Glutamatergic neuron (in vitro differentiated cells): Measurements from ENCODE around the gene NHERF1. TPM values are rescaled to one million over a fixed set of nuclear protein-coding genes. Genes with fewer than 3 reads are reported as not detected.

ENCODE experiments used
- DNase-seq: peaks from one replicate; pipeline ENCODE4 v3.0.0; 2022
- H3K27ac Mint-ChIP-seq: one replicate; pipeline ENCODE4 v1.8.0; 2020; ENCODE audit warnings: mild to moderate bottlenecking, mixed read lengths, inconsistent platforms; ENCODE audit not compliant: unreplicated experiment
- H3K27me3 Mint-ChIP-seq: one replicate; pipeline ENCODE4 v1.8.0; 2020; ENCODE audit warnings: mild to moderate bottlenecking, moderate library complexity, mixed read lengths, inconsistent platforms; ENCODE audit not compliant: unreplicated experiment
- H3K36me3 Mint-ChIP-seq: one replicate; pipeline ENCODE4 v1.8.0; 2020; ENCODE audit warnings: mild to moderate bottlenecking, mixed read lengths, inconsistent platforms; ENCODE audit not compliant: unreplicated experiment
- H3K4me1 Mint-ChIP-seq: one replicate; pipeline ENCODE4 v1.8.0; 2020; ENCODE audit warnings: mild to moderate bottlenecking, low read depth, mixed read lengths, inconsistent platforms; ENCODE audit not compliant: unreplicated experiment
- H3K4me3 Mint-ChIP-seq: one replicate; pipeline ENCODE4 v1.8.0; 2020; ENCODE audit warnings: mild to moderate bottlenecking, mixed read lengths, inconsistent platforms; ENCODE audit not compliant: unreplicated experiment
- H3K9me3 Mint-ChIP-seq: one replicate; pipeline ENCODE4 v1.8.0; 2020; ENCODE audit warnings: mild to moderate bottlenecking, moderate library complexity, mixed read lengths, inconsistent platforms; ENCODE audit not compliant: unreplicated experiment
- CTCF ChIP-seq: fragments of 200-600 bp; sonication (generic); IDR thresholded peaks from one replicate; pipeline ENCODE4 v1.5.0; 2021; ENCODE audit not compliant: partially characterized antibody, unreplicated experiment
- total RNA-seq: library from RNA; stranded (reverse); fragmentation: NEBNext Ultra II Directional; extraction: Animal tissue kit (Norgen Biotek cat#: 25700); gene quantifications from one replicate; pipeline ENCODE4 v1.2.1, GENCODE V29; 2021; ENCODE audit not compliant: unreplicated experiment

NHERF1 gene
- total RNA-seq, 1 donor from 2014 or later: 26.9 TPM

DNA sequence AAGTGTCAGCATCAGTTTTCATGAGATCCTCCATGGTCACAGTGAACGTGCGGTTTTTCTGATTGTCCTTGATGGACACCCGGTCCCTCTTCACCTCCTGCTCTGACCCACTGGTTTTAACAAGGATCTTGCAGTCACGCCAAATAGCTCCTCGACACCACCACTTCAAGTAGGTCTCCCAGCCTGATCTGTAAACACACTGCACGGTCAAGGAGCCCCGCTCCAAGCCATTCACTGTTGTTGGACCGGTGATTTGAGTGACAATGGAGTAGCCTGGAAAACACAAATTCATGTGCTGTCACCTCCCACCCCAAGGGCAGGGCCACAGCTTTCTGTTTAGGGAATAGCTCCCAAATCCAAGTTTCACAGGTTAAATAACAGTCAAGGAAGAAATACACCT, 43.9 kb upstream of the NHERF1 start:
- Mint-ChIP-seq H3K27me3 (peaks cover 5% of the 10 kb centered on the region), H3K9me3 (peaks cover 4% of the 10 kb centered on the region), H3K36me3 (no peaks in the 10 kb centered on the region), H3K4me1 (no peaks in the 10 kb centered on the region), H3K27ac (no peak overlapping the region), H3K4me3 (no peak overlapping the region)
- no peak for DNase-seq
- no peak for TF ChIP-seq CTCF

DNA sequence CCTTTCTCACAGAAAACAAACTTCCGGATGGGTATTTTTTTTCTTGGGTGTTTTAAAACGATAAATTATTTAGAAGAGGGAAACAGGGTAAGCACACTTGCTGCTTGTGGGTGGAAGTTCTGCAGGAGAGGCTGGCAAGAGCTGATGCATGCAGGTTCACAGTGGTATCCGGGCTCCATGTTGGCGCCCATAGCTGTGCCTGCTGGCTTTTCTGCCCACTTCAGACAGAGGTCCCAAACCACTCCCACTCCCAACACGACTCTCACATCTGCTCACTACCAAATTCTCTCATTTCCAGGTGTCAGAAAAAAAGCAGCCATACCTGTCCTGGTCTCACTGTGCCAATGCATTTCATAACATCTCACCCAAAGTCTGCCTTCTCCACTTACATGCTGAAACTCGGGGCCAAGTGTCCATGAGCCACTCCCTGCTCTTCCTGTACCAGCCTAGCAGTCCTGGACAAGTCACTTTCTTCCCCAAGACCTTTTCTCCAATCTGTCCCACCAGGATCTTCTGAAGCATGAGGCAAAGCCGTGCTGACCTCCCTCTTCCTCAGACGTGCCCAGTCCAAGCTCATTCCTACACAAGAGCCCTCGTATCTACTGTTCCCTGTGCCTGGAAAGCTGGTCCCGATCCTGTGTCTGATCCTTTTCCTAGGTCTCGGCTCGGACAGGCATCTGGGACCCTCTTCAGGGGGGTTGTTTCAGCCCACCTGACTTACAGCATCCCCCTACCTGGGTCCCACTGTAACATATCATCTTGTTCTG, 37.2 kb upstream of the NHERF1 start:
- H3K36me3 Mint-ChIP-seq: no peaks in the 10 kb centered on the region
- no peak for DNase-seq
- no peak for TF ChIP-seq CTCF
- H3K9me3 Mint-ChIP-seq: peaks cover 3% of the 10 kb centered on the region
- H3K4me1 Mint-ChIP-seq: no peaks in the 10 kb centered on the region
- H3K27ac Mint-ChIP-seq: no peak overlapping the region
- H3K4me3 Mint-ChIP-seq: no peak overlapping the region
- peaks cover 2% of the 10 kb centered on the region for H3K27me3 Mint-ChIP-seq

DNA sequence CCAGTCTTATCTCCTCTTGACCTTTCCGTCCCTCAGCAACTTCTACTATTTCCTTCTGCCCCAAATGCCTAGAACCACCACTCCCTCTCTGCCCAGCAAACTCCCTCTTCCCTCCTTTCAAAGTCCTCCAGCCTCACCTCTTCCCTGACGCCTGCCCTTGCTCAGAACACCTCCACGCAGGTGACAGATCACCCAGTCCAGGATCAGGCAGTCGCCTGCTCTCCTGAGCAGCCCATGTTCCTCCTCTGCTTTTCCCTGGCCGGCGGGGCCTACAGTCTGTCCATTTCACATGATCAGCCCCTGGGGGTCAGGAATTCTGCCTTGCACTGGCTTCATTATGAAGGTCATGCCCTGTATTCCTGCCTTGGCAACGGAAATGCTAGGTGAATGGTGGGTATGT, 36.1 kb upstream of the NHERF1 start:
- no peak for TF ChIP-seq CTCF
- H3K36me3 Mint-ChIP-seq: no peaks in the 10 kb centered on the region
- DNase-seq: no peak

DNA sequence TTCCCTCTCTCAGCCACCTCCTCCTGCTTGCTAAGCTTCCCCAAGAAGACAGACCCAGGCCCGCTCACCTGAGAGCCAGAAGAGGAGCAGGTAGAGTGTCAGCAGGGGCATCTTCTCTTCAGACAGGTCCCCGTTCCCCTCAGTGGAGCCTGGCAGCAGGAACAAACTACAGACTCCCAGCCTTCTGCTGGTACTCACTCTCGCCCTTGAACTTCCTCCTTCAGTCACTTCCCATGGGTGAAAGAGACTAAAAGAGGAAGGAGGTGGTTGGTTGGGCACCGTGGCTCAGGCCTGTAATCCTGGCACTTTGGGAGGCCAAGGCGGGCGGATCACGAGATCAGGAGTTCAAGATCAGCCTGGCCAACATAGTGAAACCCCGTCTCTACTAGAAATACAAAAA, 35.7 kb upstream of the NHERF1 start, which contains the start of gene CD300LF:
Gene CD300LF (minus strand): TSS at position 168 of the 400 bp plus-strand sequence. CDS start 57 bp downstream, at position 111.
- DNase-seq: no peak
- TF ChIP-seq CTCF: no peak
- H3K27ac Mint-ChIP-seq: no peak within 1 kb of the TSS
- H3K4me1 Mint-ChIP-seq: no peaks in the 10 kb centered on the region
- H3K9me3 Mint-ChIP-seq: peaks cover 2% of the 10 kb centered on the region
- no peaks in the 10 kb centered on the region for H3K36me3 Mint-ChIP-seq
- no peaks in the 10 kb centered on the region for H3K27me3 Mint-ChIP-seq
- no peak within 1 kb of the TSS for H3K4me3 Mint-ChIP-seq

More for the DNA sequence above, 36.1 kb upstream of the NHERF1 start:
- Mint-ChIP-seq H3K9me3 (peaks cover 2% of the 10 kb centered on the region), H3K27me3 (no peaks in the 10 kb centered on the region), H3K4me3 (no peak overlapping the region), H3K4me1 (no peaks in the 10 kb centered on the region), H3K27ac (no peak overlapping the region)

DNA sequence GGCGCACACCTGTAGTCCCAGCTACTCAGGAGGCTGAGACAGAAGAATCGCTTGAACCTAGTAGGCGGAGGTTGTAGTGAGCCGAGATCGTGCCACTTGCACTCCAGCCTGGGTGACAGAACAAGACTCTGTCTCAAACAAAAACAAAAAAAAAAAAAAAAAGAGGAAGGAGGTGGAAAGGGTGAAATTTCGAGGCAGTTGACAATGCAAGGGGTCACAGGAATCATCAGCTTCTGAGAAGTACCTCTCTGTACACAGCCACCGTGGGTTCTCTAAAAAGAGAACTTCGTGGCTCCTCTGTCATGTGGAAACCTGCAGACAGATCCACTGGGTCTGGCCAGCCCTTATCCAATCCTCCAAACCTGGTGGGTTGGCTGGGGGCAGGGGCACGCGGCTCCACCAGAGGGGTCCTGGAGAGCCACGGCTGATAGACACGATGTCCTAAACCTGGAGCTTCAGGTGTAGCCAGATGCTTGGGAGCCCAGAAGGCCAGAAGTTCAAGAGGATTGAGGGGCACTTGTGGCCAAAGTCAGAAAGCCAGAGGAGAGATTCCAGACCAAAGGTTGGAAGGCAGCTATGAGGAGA, 35.2 kb upstream of the NHERF1 start:
- Mint-ChIP-seq H3K36me3 (no peaks in the 10 kb centered on the region), H3K4me3 (no peak overlapping the region), H3K4me1 (no peaks in the 10 kb centered on the region), H3K27ac (no peak overlapping the region), H3K27me3 (no peaks in the 10 kb centered on the region), H3K9me3 (peaks cover 2% of the 10 kb centered on the region)
- DNase-seq: no peak
- no peak for TF ChIP-seq CTCF
